ENCODE results near the gene CHCHD6.
A peak's percentile ranks its signal among the peaks of the same experiment; 100 is the strongest.

DNA sequence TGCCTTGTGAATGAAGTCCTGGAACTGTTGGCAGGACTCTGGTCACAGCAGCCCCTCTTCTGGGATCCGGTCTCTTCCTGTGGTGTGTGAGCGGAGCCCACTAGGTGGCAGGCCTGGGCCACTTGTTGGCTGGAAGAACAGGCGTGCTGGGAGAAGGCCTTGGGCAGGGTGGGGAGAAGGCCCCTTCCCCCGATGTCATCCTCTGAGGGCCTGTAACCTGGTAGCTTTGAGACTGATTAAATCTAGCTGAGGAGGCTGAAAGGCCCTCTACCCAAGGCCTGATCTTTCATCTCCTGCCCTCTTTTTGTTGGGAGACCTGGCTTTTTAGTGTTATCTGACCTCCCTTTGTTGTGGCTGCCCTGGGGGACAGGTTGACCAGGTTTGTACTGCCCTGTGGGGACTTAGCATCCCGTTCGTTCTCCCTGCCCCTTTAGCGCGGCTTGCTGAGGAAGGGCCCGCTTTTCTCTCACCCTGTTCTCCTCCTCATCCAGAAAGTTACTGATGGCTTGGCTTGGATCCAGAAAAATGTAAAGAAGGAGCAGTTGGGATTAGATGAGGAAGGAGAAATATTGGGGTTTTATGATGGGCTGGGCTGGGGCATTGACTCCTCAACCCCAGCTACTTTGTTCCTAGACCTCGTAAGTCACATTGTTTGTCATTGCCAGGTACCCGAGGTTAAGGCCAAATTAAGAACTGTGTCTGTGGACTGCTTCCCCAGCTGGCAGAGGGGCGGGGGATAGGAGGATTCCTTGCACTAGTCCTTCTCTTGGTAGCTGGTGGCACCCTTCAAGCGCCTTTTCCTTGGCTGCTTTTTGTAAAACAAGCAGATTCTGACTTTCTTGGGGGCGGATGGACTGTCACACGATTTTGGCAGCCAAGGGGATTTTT lies 48.5 kb downstream of the CHCHD6 start:
- TF ChIP-seq, protein P1, sequence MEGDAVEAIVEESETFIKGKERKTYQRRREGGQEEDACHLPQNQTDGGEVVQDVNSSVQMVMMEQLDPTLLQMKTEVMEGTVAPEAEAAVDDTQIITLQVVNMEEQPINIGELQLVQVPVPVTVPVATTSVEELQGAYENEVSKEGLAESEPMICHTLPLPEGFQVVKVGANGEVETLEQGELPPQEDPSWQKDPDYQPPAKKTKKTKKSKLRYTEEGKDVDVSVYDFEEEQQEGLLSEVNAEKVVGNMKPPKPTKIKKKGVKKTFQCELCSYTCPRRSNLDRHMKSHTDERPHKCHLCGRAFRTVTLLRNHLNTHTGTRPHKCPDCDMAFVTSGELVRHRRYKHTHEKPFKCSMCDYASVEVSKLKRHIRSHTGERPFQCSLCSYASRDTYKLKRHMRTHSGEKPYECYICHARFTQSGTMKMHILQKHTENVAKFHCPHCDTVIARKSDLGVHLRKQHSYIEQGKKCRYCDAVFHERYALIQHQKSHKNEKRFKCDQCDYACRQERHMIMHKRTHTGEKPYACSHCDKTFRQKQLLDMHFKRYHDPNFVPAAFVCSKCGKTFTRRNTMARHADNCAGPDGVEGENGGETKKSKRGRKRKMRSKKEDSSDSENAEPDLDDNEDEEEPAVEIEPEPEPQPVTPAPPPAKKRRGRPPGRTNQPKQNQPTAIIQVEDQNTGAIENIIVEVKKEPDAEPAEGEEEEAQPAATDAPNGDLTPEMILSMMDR (conservative IDR thresholded peaks at IDR 0.05; ENCODE audit: low read depth, low read length), result peak; percentile 85
- no peak for TF ChIP-seq EZH2phosphoT487 (IDR thresholded peaks at IDR 0.05; ENCODE audit: borderline replicate concordance, low read length)

Data from PC-3 (cell line).